ENCODE results near the gene GRID1. TPM values are rescaled to one million over a fixed set of nuclear protein-coding genes. Genes with fewer than 3 reads are reported as not detected.

Gene GRID1
- total RNA-seq, 1 donor from 2014 or later: 7.1 TPM

DNA sequence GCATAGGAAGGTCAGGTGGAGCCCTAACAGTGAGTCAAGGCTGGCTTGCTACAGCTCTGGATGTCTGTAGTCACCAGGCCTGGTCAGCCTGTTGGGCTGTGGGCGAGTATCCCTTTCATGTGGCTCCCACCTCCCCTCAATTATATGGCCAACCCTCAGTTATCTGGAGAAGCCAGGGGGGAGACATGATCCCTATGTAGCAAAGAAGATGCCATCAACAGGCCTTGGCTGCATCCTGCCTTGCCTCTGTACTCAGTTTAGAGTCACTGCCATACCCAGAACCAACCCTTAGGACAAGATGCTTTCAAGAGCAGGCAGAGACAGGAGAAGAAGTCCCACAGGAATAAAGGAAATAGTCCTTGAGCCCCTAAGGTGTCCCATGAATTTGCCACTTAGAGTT lies 763.9 kb downstream of the GRID1 start:
- no peak overlapping the region for H3K4me3 ChIP-seq
- peak; percentile 49 to 70 for DNase-seq (ENCODE audit: extremely low spot score in 2 of 2)
- H3K36me3 ChIP-seq: no peaks in the 10 kb centered on the region
- H3K27ac ChIP-seq: no peak overlapping the region
- no peaks in the 10 kb centered on the region for H3K4me1 ChIP-seq
- intact Hi-C loops (cut with DNase I): no loop called here
- TF ChIP-seq POLR2A (IDR thresholded peaks at IDR 0.05) (no peak), POLR2AphosphoS5 (IDR thresholded peaks at IDR 0.05; ENCODE audit: insufficient read depth in 1 of 2, low read depth in 1 of 2) (no peak)
- TF ChIP-seq, protein P1, sequence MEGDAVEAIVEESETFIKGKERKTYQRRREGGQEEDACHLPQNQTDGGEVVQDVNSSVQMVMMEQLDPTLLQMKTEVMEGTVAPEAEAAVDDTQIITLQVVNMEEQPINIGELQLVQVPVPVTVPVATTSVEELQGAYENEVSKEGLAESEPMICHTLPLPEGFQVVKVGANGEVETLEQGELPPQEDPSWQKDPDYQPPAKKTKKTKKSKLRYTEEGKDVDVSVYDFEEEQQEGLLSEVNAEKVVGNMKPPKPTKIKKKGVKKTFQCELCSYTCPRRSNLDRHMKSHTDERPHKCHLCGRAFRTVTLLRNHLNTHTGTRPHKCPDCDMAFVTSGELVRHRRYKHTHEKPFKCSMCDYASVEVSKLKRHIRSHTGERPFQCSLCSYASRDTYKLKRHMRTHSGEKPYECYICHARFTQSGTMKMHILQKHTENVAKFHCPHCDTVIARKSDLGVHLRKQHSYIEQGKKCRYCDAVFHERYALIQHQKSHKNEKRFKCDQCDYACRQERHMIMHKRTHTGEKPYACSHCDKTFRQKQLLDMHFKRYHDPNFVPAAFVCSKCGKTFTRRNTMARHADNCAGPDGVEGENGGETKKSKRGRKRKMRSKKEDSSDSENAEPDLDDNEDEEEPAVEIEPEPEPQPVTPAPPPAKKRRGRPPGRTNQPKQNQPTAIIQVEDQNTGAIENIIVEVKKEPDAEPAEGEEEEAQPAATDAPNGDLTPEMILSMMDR (IDR thresholded peaks at IDR 0.05): no peak
- H3K27me3 ChIP-seq: no peaks in the 10 kb centered on the region
- no peaks in the 10 kb centered on the region for H3K9me3 ChIP-seq

DNA sequence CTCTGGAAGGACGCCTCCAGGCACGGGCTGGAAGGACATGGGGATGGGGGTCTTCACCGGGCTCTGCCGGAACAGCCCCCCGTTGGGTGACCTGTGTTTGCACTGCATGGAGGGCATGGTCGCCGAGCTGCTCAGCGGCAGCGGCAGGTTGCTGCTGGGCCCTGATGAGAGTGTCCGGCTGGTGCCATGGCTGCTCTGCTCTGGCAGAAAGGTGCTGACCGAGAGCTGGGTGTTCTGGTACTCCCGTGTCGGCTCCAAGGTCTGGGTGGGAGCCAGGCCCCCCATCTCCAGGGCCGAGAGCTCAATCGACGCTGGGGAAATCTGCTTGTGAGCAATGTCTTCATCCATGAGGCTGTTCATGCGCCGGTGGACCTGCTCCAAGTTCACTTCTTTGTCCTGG lies 764.3 kb downstream of the GRID1 start:
- intact Hi-C loops (cut with DNase I): no loop called here
- Histone ChIP-seq H3K4me1 (no peaks in the 10 kb centered on the region), H3K27ac (no peak overlapping the region), H3K36me3 (no peaks in the 10 kb centered on the region), H3K27me3 (no peaks in the 10 kb centered on the region), H3K4me3 (no peak overlapping the region), H3K9me3 (no peaks in the 10 kb centered on the region)
- peak in 1 of 2 donors; percentile 79 for DNase-seq (ENCODE audit: extremely low spot score in 2 of 2)
- TF ChIP-seq, protein P1 (IDR thresholded peaks at IDR 0.05): no peak
- no peak for TF ChIP-seq POLR2A (IDR thresholded peaks at IDR 0.05)
- TF ChIP-seq POLR2AphosphoS5 (IDR thresholded peaks at IDR 0.05; ENCODE audit: insufficient read depth in 1 of 2, low read depth in 1 of 2): no peak

DNA sequence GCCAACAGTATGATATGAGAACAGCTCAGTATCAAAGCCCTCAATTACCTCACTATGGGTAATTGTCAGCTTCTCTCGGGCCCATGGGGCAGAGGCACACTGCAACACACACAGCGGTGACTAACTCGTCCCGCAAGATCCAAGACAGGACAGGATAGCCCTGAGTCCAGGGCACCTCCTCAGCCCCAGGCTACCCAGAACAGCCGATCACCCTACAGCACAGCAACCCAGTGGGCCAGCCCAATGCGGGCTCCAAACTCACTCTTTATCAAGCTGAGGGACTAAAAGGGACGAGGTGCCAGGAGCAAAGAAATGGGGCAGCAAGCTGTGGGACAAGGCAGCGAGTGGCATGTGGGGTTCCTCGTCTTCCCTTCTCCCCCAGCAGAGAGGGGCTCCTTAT lies 765.1 kb downstream of the GRID1 start:
- TF ChIP-seq, protein P1 (IDR thresholded peaks at IDR 0.05): no peak
- TF ChIP-seq POLR2A (IDR thresholded peaks at IDR 0.05) (no peak), POLR2AphosphoS5 (IDR thresholded peaks at IDR 0.05; ENCODE audit: insufficient read depth in 1 of 2, low read depth in 1 of 2) (no peak)
- no peaks in the 10 kb centered on the region for H3K27me3 ChIP-seq
- peak; percentile 58 to 75 for DNase-seq (ENCODE audit: extremely low spot score in 2 of 2)
- intact Hi-C loops (cut with DNase I): no loop called here
- no peaks in the 10 kb centered on the region for H3K9me3 ChIP-seq
- H3K27ac ChIP-seq: no peak overlapping the region
- no peak overlapping the region for H3K4me3 ChIP-seq
- no peaks in the 10 kb centered on the region for H3K4me1 ChIP-seq
- H3K36me3 ChIP-seq: no peaks in the 10 kb centered on the region

DNA sequence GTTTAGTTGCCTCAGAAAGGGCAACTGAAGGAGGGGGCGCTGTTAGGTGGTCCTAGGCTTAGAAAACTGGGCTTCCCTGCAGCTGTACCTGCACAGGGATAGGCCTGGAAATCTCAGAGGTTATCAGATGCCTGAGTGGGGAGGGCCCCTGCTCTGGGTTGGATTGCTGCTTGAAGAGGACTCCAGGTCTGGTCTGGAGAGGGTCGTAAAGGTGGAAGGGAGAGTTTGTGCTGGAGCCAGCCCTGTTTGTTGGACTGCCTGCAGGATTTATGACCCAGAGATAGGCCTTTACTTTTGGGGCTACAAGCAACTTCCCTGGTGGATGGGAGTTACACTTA lies 765.9 kb downstream of the GRID1 start:
- no peaks in the 10 kb centered on the region for H3K36me3 ChIP-seq
- TF ChIP-seq POLR2A (IDR thresholded peaks at IDR 0.05): no peak
- no peak for TF ChIP-seq POLR2AphosphoS5 (IDR thresholded peaks at IDR 0.05; ENCODE audit: insufficient read depth in 1 of 2, low read depth in 1 of 2)
- TF ChIP-seq, protein P1 (IDR thresholded peaks at IDR 0.05): no peak
- H3K27ac ChIP-seq: no peak overlapping the region
- no peaks in the 10 kb centered on the region for H3K9me3 ChIP-seq
- H3K4me3 ChIP-seq: no peak overlapping the region
- intact Hi-C loops (cut with DNase I): no loop called here
- no peaks in the 10 kb centered on the region for H3K27me3 ChIP-seq
- peak in 1 of 2 donors; percentile 46 for DNase-seq (ENCODE audit: extremely low spot score in 2 of 2)
- H3K4me1 ChIP-seq: no peaks in the 10 kb centered on the region

DNA sequence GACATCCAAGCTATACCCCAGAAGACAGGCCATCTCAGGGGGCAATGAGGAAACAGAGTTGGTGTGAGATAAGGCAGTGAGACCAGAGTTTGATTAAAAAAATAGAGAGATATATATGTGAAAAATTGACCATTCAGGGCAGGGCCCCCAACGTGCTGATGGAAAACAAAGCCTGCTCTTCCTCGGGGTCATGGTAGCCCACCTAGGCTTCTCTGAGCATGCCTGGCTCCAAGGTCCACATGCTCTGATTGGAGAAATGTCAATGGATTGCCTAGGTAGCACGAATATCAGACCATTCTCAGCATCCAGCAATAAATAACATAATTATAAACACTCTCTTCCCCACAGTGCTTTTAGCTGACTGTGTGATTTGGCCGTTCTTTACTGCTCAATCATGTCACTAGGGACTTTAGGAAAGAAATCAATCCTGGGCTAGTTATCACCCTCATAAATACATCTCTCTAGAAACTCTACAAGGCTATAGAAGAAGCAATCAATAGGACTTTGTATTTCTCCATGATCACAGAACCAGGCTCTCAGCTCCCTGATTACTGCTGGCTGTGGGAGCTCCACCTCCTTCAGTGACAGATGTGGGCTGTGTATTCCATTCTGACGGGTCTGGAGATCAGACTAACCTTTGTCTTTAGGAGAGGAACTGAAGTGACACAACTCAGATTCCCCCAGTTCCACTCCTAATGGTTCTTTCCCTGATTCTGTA lies 766.4 kb downstream of the GRID1 start:
- no peaks in the 10 kb centered on the region for H3K9me3 ChIP-seq
- H3K4me3 ChIP-seq: no peak overlapping the region
- DNase-seq (ENCODE audit: extremely low spot score in 2 of 2): peak; percentile 13 to 34
- H3K36me3 ChIP-seq: no peaks in the 10 kb centered on the region
- no peaks in the 10 kb centered on the region for H3K27me3 ChIP-seq
- H3K4me1 ChIP-seq: no peaks in the 10 kb centered on the region
- no peak for TF ChIP-seq POLR2AphosphoS5 (IDR thresholded peaks at IDR 0.05; ENCODE audit: insufficient read depth in 1 of 2, low read depth in 1 of 2)
- TF ChIP-seq, protein P1 (IDR thresholded peaks at IDR 0.05): no peak
- no peak for TF ChIP-seq POLR2A (IDR thresholded peaks at IDR 0.05)
- no peak overlapping the region for H3K27ac ChIP-seq
- intact Hi-C loops (cut with DNase I): no loop called here
